B cell (primary cell): ENCODE measurements around the gene PTPRG. TPM values are rescaled to one million over a fixed set of nuclear protein-coding genes. Genes with fewer than 3 reads are reported as not detected.

Source experiments
- ATAC-seq: fragments of 200-7000 bp; cut with Tn5 transposase; one replicate; pipeline ENCODE4 v1.10.0; 2021; ENCODE audit warnings: low read depth, mild to moderate bottlenecking, moderate number of reproducible peaks, moderate library complexity
- CTCF ChIA-PET: fragments of 350-600 bp; sonication (Branson Sonifier 250); formaldehyde crosslinking; loops from one replicate; lab custom pipeline; 2021; ENCODE audit warnings: antibody characterized with exemption, inconsistent platforms; lab: Charles Lee
- POLR2A ChIA-PET: fragments of 350-600 bp; sonication (Branson Sonifier 250); formaldehyde crosslinking; loops from one replicate; lab custom pipeline; 2021; ENCODE audit warnings: antibody characterized with exemption; lab: Charles Lee
- DNase-seq: peaks from one replicate; pipeline ENCODE4 v3.0.0; 2013
- H2AFZ ChIP-seq: 2 replicates; pipeline ENCODE4 v1.6.1; 2012; ENCODE audit warnings: mild to moderate bottlenecking, low read depth, low read length; ENCODE audit not compliant: insufficient read depth, poor library complexity, severe bottlenecking
- H3K27ac ChIP-seq, 2 donors: 1 replicate in 1 of 2; 2 replicates in 1 of 2; pipeline ENCODE4 v1.5.1; 2012 to 2013; ENCODE audit warnings: low read length in 2 of 2, mild to moderate bottlenecking in 2 of 2, moderate library complexity in 1 of 2
- H3K27me3 ChIP-seq, 4 experiments: fragments of 200-600 bp in 1 of 4; sonication (generic) in 1 of 4; replicated peaks in 1 of 4; 1 replicate in 2 of 4; 2 replicates in 2 of 4; pipeline versions ENCODE4 v1.6.1 to v1.7.0; 2013 to 2016; ENCODE audit warnings: low read length in 3 of 4, mild to moderate bottlenecking in 2 of 4, mixed read lengths in 1 of 4, moderate library complexity in 1 of 4; ENCODE audit not compliant: insufficient read depth in 4 of 4, control insufficient read depth in 3 of 4; ENCODE audit errors: control extremely low read depth in 1 of 4
- H3K36me3 ChIP-seq, 2 experiments: replicated peaks in 1 of 2; 1 replicate in 1 of 2; 2 replicates in 1 of 2; pipeline versions ENCODE4 v1.6.1 to v1.7.1; 2013; ENCODE audit warnings: low read length in 1 of 2; ENCODE audit not compliant: insufficient read depth in 2 of 2, control insufficient read depth in 1 of 2; ENCODE audit errors: control extremely low read depth in 1 of 2, extremely low read depth in 1 of 2
- H3K4me1 ChIP-seq, 2 donors: fragments of 200-600 bp in 1 of 2; sonication (generic) in 1 of 2; 1 replicate in 1 of 2; 2 replicates in 1 of 2; pipeline versions ENCODE4 v1.5.1 to v1.6.1; 2013 to 2017; ENCODE audit warnings: low read length in 2 of 2; ENCODE audit not compliant: control insufficient read depth in 2 of 2, insufficient read depth in 2 of 2
- H3K4me2 ChIP-seq: replicated peaks from 2 replicates; pipeline ENCODE3; 2012; ENCODE audit warnings: mild to moderate bottlenecking, low read depth, low read length; ENCODE audit not compliant: poor library complexity, severe bottlenecking
- H3K4me3 ChIP-seq, 5 experiments: fragments of 200-600 bp in 1 of 5; sonication (generic) in 1 of 5; 1 replicate in 3 of 5; 2 replicates in 2 of 5; pipeline versions ENCODE4 v1.5.1 to v1.7.0; 2011 to 2016; ENCODE audit warnings: low read length in 4 of 5, mild to moderate bottlenecking in 4 of 5, low read depth in 2 of 5, control low read depth in 1 of 5, moderate library complexity in 1 of 5; ENCODE audit not compliant: insufficient read depth in 1 of 5; ENCODE audit errors: control extremely low read depth in 1 of 5, extremely low read depth in 1 of 5
- H3K79me2 ChIP-seq: fragments of 200-600 bp; sonication (generic); one replicate; pipeline ENCODE4 v1.6.0; 2016; ENCODE audit warnings: low read length; ENCODE audit not compliant: control insufficient read depth, insufficient read depth
- H3K9ac ChIP-seq: fragments of 200-600 bp; sonication (generic); 2 replicates; pipeline ENCODE4 v1.6.1; 2017; ENCODE audit warnings: mild to moderate bottlenecking, low read length, moderate library complexity
- H3K9me3 ChIP-seq, 3 donors: one replicate each; pipeline versions ENCODE4 v1.6.1 to v1.7.1; 2013; ENCODE audit warnings: low read length in 2 of 3; ENCODE audit not compliant: control insufficient read depth in 2 of 3, insufficient read depth in 1 of 3; ENCODE audit errors: control extremely low read depth in 1 of 3
- H4K20me1 ChIP-seq: 2 replicates; pipeline ENCODE4 v1.6.0; 2012; ENCODE audit warnings: mild to moderate bottlenecking, low read length; ENCODE audit not compliant: insufficient read depth, control insufficient read depth, poor library complexity, severe bottlenecking
- H3K27ac Mint-ChIP-seq: one replicate; pipeline ENCODE4 v1.8.0; 2021; ENCODE audit warnings: mixed read lengths
- H3K27me3 Mint-ChIP-seq: one replicate; pipeline ENCODE4 v1.8.0; 2021; ENCODE audit warnings: mixed read lengths
- H3K4me1 Mint-ChIP-seq: one replicate; pipeline ENCODE4 v1.8.0; 2021; ENCODE audit warnings: mixed read lengths
- H3K4me3 Mint-ChIP-seq: one replicate; pipeline ENCODE4 v1.8.0; 2021; ENCODE audit warnings: mixed read lengths
- H3K9me3 Mint-ChIP-seq: one replicate; pipeline ENCODE4 v1.8.0; 2022; ENCODE audit warnings: mixed read lengths; ENCODE audit not compliant: insufficient read depth
- EZH2 ChIP-seq: IDR thresholded peaks from 2 replicates; pipeline ENCODE4 v1.6.1; 2012; ENCODE audit warnings: borderline replicate concordance, low read depth, mild to moderate bottlenecking, moderate library complexity, low read length; ENCODE audit not compliant: insufficient read depth, poor library complexity, severe bottlenecking
- WGBS: methylation state at CpG from one replicate; pipeline ENCODE4 v1.1.5; 2013; ENCODE audit warnings: missing lambda C conversion rate; ENCODE audit not compliant: insufficient coverage; 5-methylcytosine and 5-hydroxymethylcytosine counted together
- intact Hi-C: fragments of 100-400 bp; cut with micrococcal nuclease; formaldehyde crosslinking; loops from one replicate; pipeline ENCODE4 v1.10.0; 2022
- polyA plus RNA-seq: library from polyadenylated mRNA; depleted of rRNA; stranded (reverse); fragments of >200 nt; gene quantifications from 2 replicates; pipeline ENCODE4 v1.2.3, GENCODE V29; 2012
- total RNA-seq, 2 donors: library from RNA; stranded (reverse); fragments of 120-200 nt in 1 of 2; gene quantifications; 1 replicate in 1 of 2; 2 replicates in 1 of 2; pipeline versions ENCODE4 v1.2.3 to v1.2.4, GENCODE V29; 2013 to 2022
- TF ChIP-seq, protein P1 (sequence below): fragments of 200-600 bp; IDR thresholded peaks from one replicate; pipeline ENCODE4 v1.8.0; 2022; ENCODE audit warnings: antibody characterized with exemption, mild to moderate bottlenecking

The PTPRG gene
- total and polyA plus RNA-seq, 2 donors (not counting 1 experiment from before 2014, with no cell fraction given): 0.12 to 1.3 TPM

DNA sequence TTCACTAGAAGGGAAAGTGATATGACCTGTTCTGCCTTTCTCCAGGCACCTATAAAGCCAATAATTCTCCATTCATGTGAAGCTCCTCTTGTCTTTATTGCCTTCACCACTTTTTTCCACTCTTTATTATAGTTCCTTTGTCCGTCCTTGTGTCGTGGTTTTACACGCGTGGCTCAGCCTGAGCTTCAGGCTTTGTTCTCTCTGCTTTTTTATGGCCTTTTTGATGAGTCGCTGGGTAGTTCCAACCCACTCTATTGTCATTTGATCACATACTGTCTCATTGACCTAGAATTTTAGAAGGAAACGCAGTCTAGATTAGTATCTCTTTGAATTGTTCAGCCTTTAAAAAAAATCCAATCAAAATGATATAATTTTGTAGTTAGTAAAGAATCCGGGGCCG is 403.2 kb downstream of the PTPRG start:
- no peaks in the 10 kb centered on the region for H3K9me3 Mint-ChIP-seq
- CTCF ChIA-PET: no interaction called here
- no peaks in the 10 kb centered on the region for H3K27me3 Mint-ChIP-seq
- Histone ChIP-seq H3K9me3 (no peaks in the 10 kb centered on the region), H3K9ac (no peak overlapping the region), H3K4me2 (no peak overlapping the region), H3K27ac (no peak overlapping the region), H2AFZ (no peak overlapping the region), H3K79me2 (no peaks in the 10 kb centered on the region), H3K36me3 (no peaks in the 10 kb centered on the region), H4K20me1 (no peaks in the 10 kb centered on the region), H3K4me3 (no peak overlapping the region), H3K27me3 (no peaks in the 10 kb centered on the region), H3K4me1 (no peaks in the 10 kb centered on the region)
- no peak for TF ChIP-seq EZH2
- TF ChIP-seq, protein P1, sequence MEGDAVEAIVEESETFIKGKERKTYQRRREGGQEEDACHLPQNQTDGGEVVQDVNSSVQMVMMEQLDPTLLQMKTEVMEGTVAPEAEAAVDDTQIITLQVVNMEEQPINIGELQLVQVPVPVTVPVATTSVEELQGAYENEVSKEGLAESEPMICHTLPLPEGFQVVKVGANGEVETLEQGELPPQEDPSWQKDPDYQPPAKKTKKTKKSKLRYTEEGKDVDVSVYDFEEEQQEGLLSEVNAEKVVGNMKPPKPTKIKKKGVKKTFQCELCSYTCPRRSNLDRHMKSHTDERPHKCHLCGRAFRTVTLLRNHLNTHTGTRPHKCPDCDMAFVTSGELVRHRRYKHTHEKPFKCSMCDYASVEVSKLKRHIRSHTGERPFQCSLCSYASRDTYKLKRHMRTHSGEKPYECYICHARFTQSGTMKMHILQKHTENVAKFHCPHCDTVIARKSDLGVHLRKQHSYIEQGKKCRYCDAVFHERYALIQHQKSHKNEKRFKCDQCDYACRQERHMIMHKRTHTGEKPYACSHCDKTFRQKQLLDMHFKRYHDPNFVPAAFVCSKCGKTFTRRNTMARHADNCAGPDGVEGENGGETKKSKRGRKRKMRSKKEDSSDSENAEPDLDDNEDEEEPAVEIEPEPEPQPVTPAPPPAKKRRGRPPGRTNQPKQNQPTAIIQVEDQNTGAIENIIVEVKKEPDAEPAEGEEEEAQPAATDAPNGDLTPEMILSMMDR: no peak
- H3K27ac Mint-ChIP-seq: no peak overlapping the region
- POLR2A ChIA-PET: no interaction called here
- intact Hi-C loops: no loop called here
- no peak for DNase-seq
- 94% methylated on average over 5 of the region's 8 CpGs for WGBS
- no peak for ATAC-seq
- H3K4me1 Mint-ChIP-seq: no peaks in the 10 kb centered on the region
- no peak overlapping the region for H3K4me3 Mint-ChIP-seq

DNA sequence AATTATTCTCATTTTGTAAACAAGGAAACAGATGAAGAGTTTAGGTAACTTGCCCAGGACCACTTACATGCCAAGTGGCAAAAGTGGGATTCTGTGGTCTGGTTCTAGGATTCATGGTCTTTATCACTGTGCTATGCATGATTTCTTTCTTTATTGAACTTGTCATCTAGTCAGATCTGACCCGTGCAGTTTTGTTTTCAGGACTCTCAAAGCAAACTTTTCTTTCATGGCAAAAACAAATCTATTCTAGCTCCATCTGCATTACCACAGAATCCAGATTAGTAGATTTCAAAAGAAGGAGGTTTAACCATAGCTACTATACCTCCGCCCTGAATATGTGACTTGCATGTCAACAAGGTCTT is 404.4 kb downstream of the PTPRG start:
- H3K79me2 ChIP-seq: no peaks in the 10 kb centered on the region
- Mint-ChIP-seq H3K4me3 (no peak overlapping the region), H3K27me3 (no peaks in the 10 kb centered on the region), H3K27ac (no peak overlapping the region), H3K4me1 (no peaks in the 10 kb centered on the region), H3K9me3 (no peaks in the 10 kb centered on the region)
- POLR2A ChIA-PET: no interaction called here
- H3K4me3 ChIP-seq: no peak overlapping the region
- no peak for TF ChIP-seq EZH2
- TF ChIP-seq, protein P1: no peak
- H3K9me3 ChIP-seq: no peaks in the 10 kb centered on the region
- intact Hi-C loops: no loop called here
- H2AFZ ChIP-seq: no peak overlapping the region
- no peak overlapping the region for H3K27ac ChIP-seq
- CTCF ChIA-PET: no interaction called here
- no peak overlapping the region for H3K9ac ChIP-seq
- WGBS: no CpG with 5 or more reads among the region's 2 CpGs
- H4K20me1 ChIP-seq: no peaks in the 10 kb centered on the region
- H3K36me3 ChIP-seq: no peaks in the 10 kb centered on the region
- H3K4me1 ChIP-seq: no peaks in the 10 kb centered on the region
- no peak overlapping the region for H3K4me2 ChIP-seq
- DNase-seq (no peak), ATAC-seq (no peak)
- H3K27me3 ChIP-seq: no peaks in the 10 kb centered on the region
